HepG2 (cell line): ENCODE measurements around the gene OR2J1. TPM values are rescaled to one million over a fixed set of nuclear protein-coding genes. Genes with fewer than 3 reads are reported as not detected.
A peak's percentile ranks its signal among the peaks of the same experiment; 100 is the strongest.

Experiments used
- ATAC-seq: fragments of 200-7000 bp; cut with Tn5 transposase; 3 replicates; pipeline ENCODE4 v1.9.1; 2020; ENCODE audit warnings: mild to moderate bottlenecking, moderate library complexity
- BruUV-seq: library from RNA; stranded (reverse); fragments of 400-500 nt; replicated peaks from 2 replicates; lab custom pipeline; 2021; lab: Mats Ljungman, UMichigan
- CTCF ChIA-PET: fragments of 300-600 bp; formaldehyde crosslinking; extraction: SDS; loops from one replicate; lab custom pipeline; 2021; ENCODE audit warnings: low total read pairs, inconsistent platforms, low intra/inter-chr PET ratio; lab: Yijun Ruan, JAX
- POLR2A ChIA-PET: fragments of 350-600 bp; sonication (Branson Sonifier 250); formaldehyde crosslinking; loops from one replicate; lab custom pipeline; 2020; ENCODE audit warnings: antibody characterized with exemption, inconsistent platforms; lab: Yijun Ruan, JAX
- DNase-seq: peaks from one replicate; pipeline ENCODE4 v3.0.0-alpha.2; 2015; ENCODE audit warnings: low spot score
- FAIRE-seq: peaks from 3 replicates; lab custom pipeline; 2011; peaks lifted over from hg19 to GRCh38; lab: Jason Lieb, UNC
- H2AFZ ChIP-seq: one replicate; pipeline ENCODE4 v1.6.1; 2011; ENCODE audit warnings: low read length, inconsistent platforms
- H3K27ac ChIP-seq: fragments of 300-600 bp; 3 replicates; pipeline ENCODE4 v1.8.0; 2011; ENCODE audit warnings: mixed run types, mild to moderate bottlenecking, mixed read lengths, low read length, inconsistent platforms; ENCODE audit not compliant: insufficient read depth; ENCODE audit errors: extremely low read length
- H3K27me3 ChIP-seq, 2 experiments: fragments of 200-600 bp in 1 of 2; 2 replicates in 1 of 2; 3 replicates in 1 of 2; pipeline versions ENCODE4 v1.6.0 to v1.8.0; 2011; ENCODE audit warnings: low read length in 2 of 2, mild to moderate bottlenecking in 2 of 2, moderate library complexity in 2 of 2, inconsistent platforms in 1 of 2; ENCODE audit not compliant: insufficient read depth in 2 of 2, control insufficient read depth in 1 of 2
- H3K36me3 ChIP-seq, 2 experiments: fragments of 200-600 bp in 1 of 2; replicated peaks in 1 of 2; 2 replicates in 1 of 2; 3 replicates in 1 of 2; pipeline versions ENCODE4 v1.5.1 to v1.8.0; 2011; ENCODE audit warnings: low read length in 2 of 2, inconsistent platforms in 1 of 2; ENCODE audit not compliant: insufficient read depth in 2 of 2, control insufficient read depth in 1 of 2
- H3K4me1 ChIP-seq: 2 replicates; pipeline ENCODE4 v1.5.1; 2012; ENCODE audit warnings: low read length, inconsistent platforms; ENCODE audit not compliant: insufficient read depth
- H3K4me2 ChIP-seq: 2 replicates; pipeline ENCODE4 v1.6.0; 2011; ENCODE audit warnings: low read depth, low read length, inconsistent platforms
- H3K4me3 ChIP-seq, 3 experiments: fragments of 200-600 bp in 1 of 3; sonication (generic), shearing (Covaris generic) in 1 of 3; replicated peaks in 1 of 3; 2 replicates each; pipeline ENCODE4 v1.5.1; 2011 to 2016; ENCODE audit warnings: low read length in 3 of 3, inconsistent platforms in 2 of 3, low read depth in 2 of 3, mild to moderate bottlenecking in 2 of 3, control low read depth in 1 of 3, mixed read lengths in 1 of 3; ENCODE audit not compliant: insufficient read depth in 1 of 3
- H3K79me2 ChIP-seq: one replicate; pipeline ENCODE4 v1.6.1; 2011; ENCODE audit warnings: low read length, inconsistent platforms; ENCODE audit not compliant: insufficient read depth
- H3K9ac ChIP-seq: 2 replicates; pipeline ENCODE4 v1.6.0; 2011; ENCODE audit warnings: mild to moderate bottlenecking, low read depth, low read length, inconsistent platforms; ENCODE audit not compliant: insufficient read depth
- H3K9me3 ChIP-seq: 2 replicates; pipeline ENCODE4 v1.5.1; 2012; ENCODE audit warnings: mild to moderate bottlenecking, low read length
- H4K20me1 ChIP-seq: 2 replicates; pipeline ENCODE4 v1.6.0; 2011; ENCODE audit warnings: inconsistent platforms, mild to moderate bottlenecking, low read length, moderate library complexity; ENCODE audit not compliant: insufficient read depth
- CEBPB ChIP-seq: IDR thresholded peaks from 2 replicates; pipeline ENCODE4 v1.6.1; 2011; ENCODE audit warnings: low read depth, low read length, improper control_type of control experiment, borderline replicate concordance
- RORA ChIP-seq: sonication (generic); formaldehyde crosslinking; IDR thresholded peaks from 2 replicates; pipeline ENCODE4 v1.5.0; 2020; ENCODE audit warnings: mild to moderate bottlenecking, missing genetic modification reagents, moderate library complexity
- TGIF2 ChIP-seq: IDR thresholded peaks from 2 replicates; pipeline ENCODE4 v1.6.1; 2016; ENCODE audit warnings: control low read depth, missing compliant biosample characterization
- WGBS: methylation state at CpG from one replicate; pipeline ENCODE4 v1.1.6; 2017; ENCODE audit warnings: low lambda C conversion rate; 5-methylcytosine and 5-hydroxymethylcytosine counted together
- in situ Hi-C: cut with HindIII; loops from 2 replicates; pipeline ENCODE4 v1.10.0; 2017; ENCODE audit warnings: low pct_unique_long_range_greater_than_20kb; ENCODE audit not compliant: extremely low pct_ligation_motif_present
- intact Hi-C: fragments of 100-400 bp; cut with micrococcal nuclease; formaldehyde crosslinking; loops from one replicate; pipeline ENCODE4 v1.10.0; 2022; ENCODE audit not compliant: unreplicated experiment
- polyA plus RNA-seq, 8 experiments: library from polyadenylated mRNA; depleted of rRNA in 3 of 8; stranded (reverse) in 7 of 8; unstranded in 1 of 8; fragments of >200 nt; fragmentation: Illumina TruSeq in 4 of 8; extraction: Trizol in 4 of 8; gene quantifications; 2 replicates each; pipeline versions ENCODE4 v1.2.1 to v1.2.3, GENCODE V29; 2011 to 2016; ENCODE audit warnings: low read depth in 4 of 8, missing spikeins in 1 of 8, mixed read lengths in 1 of 8; ENCODE audit not compliant: insufficient read depth in 1 of 8
- total RNA-seq, 5 experiments: library from RNA; depleted of rRNA; stranded (reverse); fragments of >200 nt; fragmentation: Illumina TruSeq; extraction: Trizol; gene quantifications; 2 replicates each; pipeline ENCODE4 v1.2.3, GENCODE V29; 2016; ENCODE audit warnings: low read depth in 1 of 5

The OR2J1 gene
- total and polyA plus RNA-seq, 2 of the 13 experiments (the other 11 are each of a cell fraction or from before 2014, with no cell fraction given): 0.07 TPM; not detected in 1

DNA sequence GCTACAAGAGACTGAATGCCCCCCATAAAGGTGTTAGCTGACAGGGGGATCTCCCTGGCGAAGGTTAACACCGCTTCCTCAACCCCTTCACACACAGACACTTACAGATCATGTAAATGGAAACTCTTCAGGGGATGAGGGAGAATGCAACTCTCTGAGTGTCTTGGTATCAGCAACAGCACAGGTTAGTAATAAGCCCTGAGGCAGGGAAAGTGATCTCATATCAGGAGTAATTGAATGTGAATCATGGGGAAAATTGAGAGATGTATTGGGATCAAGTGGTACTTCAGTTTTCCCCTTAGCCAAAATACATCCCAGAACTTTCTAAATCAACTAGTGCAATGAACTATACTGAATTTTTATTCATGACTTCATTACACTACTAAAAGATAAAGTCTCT, 32.4 kb downstream of the OR2J1 start:
- Histone ChIP-seq H3K36me3 (no peaks in the 10 kb centered on the region), H3K4me2 (no peak overlapping the region), H3K9me3 (no peaks in the 10 kb centered on the region), H4K20me1 (no peaks in the 10 kb centered on the region), H3K27me3 (peaks cover 0 to 14% of the 10 kb centered on the region in 2 experiments; a peak in 1 of 5 replicates), H3K79me2 (no peaks in the 10 kb centered on the region), H3K27ac (no peak overlapping the region), H2AFZ (no peak overlapping the region), H3K4me1 (no peaks in the 10 kb centered on the region), H3K4me3 (no peak overlapping the region), H3K9ac (no peak overlapping the region)
- no peak for DNase-seq
- no peak for TF ChIP-seq TGIF2 (CRISPR knock-in tag)
- in situ Hi-C loops: no loop called here
- intact Hi-C loops: no loop called here
- FAIRE-seq: no peak
- ChIA-PET CTCF (no interaction called here), POLR2A (no interaction called here)
- no peak for ATAC-seq
- BruUV-seq: no TSS peak
- 18% methylated on average over 2 of the region's 2 CpGs for WGBS

DNA sequence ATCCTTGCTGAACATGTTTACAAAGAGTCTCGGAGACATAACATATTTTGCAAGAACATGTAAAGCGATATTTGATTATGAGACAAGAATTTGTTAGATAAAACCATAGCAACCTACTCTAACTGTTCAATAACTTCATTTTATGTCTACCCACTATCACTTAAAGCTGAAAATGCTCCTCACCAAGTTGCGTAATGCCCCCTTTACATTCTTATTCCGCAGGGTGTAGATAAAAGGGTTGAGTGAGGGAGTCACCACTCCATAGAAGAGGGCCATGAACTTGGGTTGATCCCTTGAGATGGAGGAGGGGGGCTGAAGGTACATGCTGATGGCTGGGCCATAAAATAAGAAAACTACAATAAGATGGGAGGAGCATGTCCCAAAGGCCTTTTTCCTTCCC, 38.4 kb downstream of the OR2J1 start:
- ChIA-PET CTCF (no interaction called here), POLR2A (no interaction called here)
- no peaks in the 10 kb centered on the region for H3K79me2 ChIP-seq
- no peak overlapping the region for H2AFZ ChIP-seq
- no peak overlapping the region for H3K4me3 ChIP-seq
- FAIRE-seq (no peak), DNase-seq (no peak), ATAC-seq (no peak)
- no TSS peak for BruUV-seq
- peak; percentile 77 for TF ChIP-seq CEBPB
- TF ChIP-seq RORA: no peak
- 40% methylated on average over 4 of the region's 4 CpGs for WGBS
- H4K20me1 ChIP-seq: no peaks in the 10 kb centered on the region
- peaks cover 7% of the 10 kb centered on the region for H3K9me3 ChIP-seq
- H3K4me1 ChIP-seq: no peaks in the 10 kb centered on the region
- intact Hi-C loops: no loop called here
- no peaks in the 10 kb centered on the region for H3K27me3 ChIP-seq
- no peaks in the 10 kb centered on the region for H3K36me3 ChIP-seq
- no peak overlapping the region for H3K4me2 ChIP-seq
- in situ Hi-C loops: no loop called here
- no peak overlapping the region for H3K9ac ChIP-seq
- no peak overlapping the region for H3K27ac ChIP-seq
